Astrocyte (in vitro differentiated cells and primary cell): ENCODE measurements around the gene TIMM29. TPM values are rescaled to one million over a fixed set of nuclear protein-coding genes. Genes with fewer than 3 reads are reported as not detected.

Experiments used
- DNase-seq: peaks from one replicate; pipeline ENCODE4 v3.0.0-alpha.2; 2010; ENCODE audit warnings: low read depth
- FAIRE-seq: peaks from 2 replicates; lab custom pipeline; 2011; peaks lifted over from hg19 to GRCh38; lab: Jason Lieb, UNC
- H2AFZ ChIP-seq: 2 replicates; pipeline ENCODE4 v1.6.0; 2012; ENCODE audit warnings: low read depth, low read length, inconsistent platforms
- H3K27ac ChIP-seq: 2 replicates; pipeline ENCODE4 v1.5.1; 2011; ENCODE audit warnings: low read depth, low read length, inconsistent platforms
- H3K27me3 ChIP-seq: 2 replicates; pipeline ENCODE4 v1.6.0; 2011; ENCODE audit warnings: low read length, inconsistent platforms; ENCODE audit not compliant: insufficient read depth
- H3K36me3 ChIP-seq: 2 replicates; pipeline ENCODE4 v1.5.1; 2011; ENCODE audit warnings: low read length, inconsistent platforms; ENCODE audit not compliant: insufficient read depth
- H3K4me1 ChIP-seq: 2 replicates; pipeline ENCODE4 v1.5.1; 2011; ENCODE audit warnings: low read length, inconsistent platforms; ENCODE audit not compliant: insufficient read depth
- H3K4me2 ChIP-seq: 2 replicates; pipeline ENCODE4 v1.6.0; 2012; ENCODE audit warnings: low read length, inconsistent platforms
- H3K4me3 ChIP-seq: 2 replicates; pipeline ENCODE4 v1.5.1; 2011; ENCODE audit warnings: low read depth, mild to moderate bottlenecking, low read length, inconsistent platforms; ENCODE audit not compliant: insufficient read depth
- H3K79me2 ChIP-seq: 2 replicates; pipeline ENCODE4 v1.6.0; 2012; ENCODE audit warnings: mild to moderate bottlenecking, low read length, inconsistent platforms; ENCODE audit not compliant: insufficient read depth
- H3K9ac ChIP-seq: 2 replicates; pipeline ENCODE4 v1.6.0; 2012; ENCODE audit warnings: mild to moderate bottlenecking, low read length, inconsistent platforms
- H3K9me3 ChIP-seq: 2 replicates; pipeline ENCODE4 v1.5.1; 2012; ENCODE audit warnings: low read depth, mild to moderate bottlenecking, low read length, inconsistent platforms; ENCODE audit not compliant: insufficient read depth
- H4K20me1 ChIP-seq: 2 replicates; pipeline ENCODE4 v1.6.0; 2012; ENCODE audit warnings: low read length, inconsistent platforms; ENCODE audit not compliant: insufficient read depth
- H3K27ac Mint-ChIP-seq: one replicate; pipeline ENCODE4 v1.8.0; 2021; ENCODE audit warnings: mild to moderate bottlenecking, mixed read lengths; ENCODE audit not compliant: unreplicated experiment
- H3K27me3 Mint-ChIP-seq: one replicate; pipeline ENCODE4 v1.8.0; 2021; ENCODE audit warnings: low read depth, mixed read lengths; ENCODE audit not compliant: unreplicated experiment
- H3K36me3 Mint-ChIP-seq: one replicate; pipeline ENCODE4 v1.8.0; 2021; ENCODE audit warnings: low read depth, mixed read lengths; ENCODE audit not compliant: unreplicated experiment
- H3K4me1 Mint-ChIP-seq: one replicate; pipeline ENCODE4 v1.8.0; 2021; ENCODE audit warnings: low read depth, mixed read lengths; ENCODE audit not compliant: unreplicated experiment
- H3K4me3 Mint-ChIP-seq: one replicate; pipeline ENCODE4 v1.8.0; 2021; ENCODE audit warnings: mild to moderate bottlenecking, moderate library complexity, mixed read lengths; ENCODE audit not compliant: unreplicated experiment
- H3K9me3 Mint-ChIP-seq: one replicate; pipeline ENCODE4 v1.8.0; 2021; ENCODE audit warnings: mild to moderate bottlenecking, mixed read lengths; ENCODE audit not compliant: unreplicated experiment
- CTCF ChIP-seq: IDR thresholded peaks from 2 replicates; pipeline ENCODE4 v1.5.1; 2011; ENCODE audit warnings: low read depth, mild to moderate bottlenecking, inconsistent platforms, low read length, moderate library complexity; ENCODE audit not compliant: insufficient read depth
- EZH2 ChIP-seq: IDR thresholded peaks from 2 replicates; pipeline ENCODE4 v1.6.1; 2012; ENCODE audit warnings: mild to moderate bottlenecking, low read length, inconsistent platforms; ENCODE audit not compliant: insufficient read depth
- total RNA-seq: library from RNA; stranded (reverse); gene quantifications from 2 replicates; pipeline ENCODE4 v1.2.1, GENCODE V29; 2021

TIMM29 gene
- total RNA-seq, 1 donor from 2014 or later, result 28.9 TPM

DNA sequence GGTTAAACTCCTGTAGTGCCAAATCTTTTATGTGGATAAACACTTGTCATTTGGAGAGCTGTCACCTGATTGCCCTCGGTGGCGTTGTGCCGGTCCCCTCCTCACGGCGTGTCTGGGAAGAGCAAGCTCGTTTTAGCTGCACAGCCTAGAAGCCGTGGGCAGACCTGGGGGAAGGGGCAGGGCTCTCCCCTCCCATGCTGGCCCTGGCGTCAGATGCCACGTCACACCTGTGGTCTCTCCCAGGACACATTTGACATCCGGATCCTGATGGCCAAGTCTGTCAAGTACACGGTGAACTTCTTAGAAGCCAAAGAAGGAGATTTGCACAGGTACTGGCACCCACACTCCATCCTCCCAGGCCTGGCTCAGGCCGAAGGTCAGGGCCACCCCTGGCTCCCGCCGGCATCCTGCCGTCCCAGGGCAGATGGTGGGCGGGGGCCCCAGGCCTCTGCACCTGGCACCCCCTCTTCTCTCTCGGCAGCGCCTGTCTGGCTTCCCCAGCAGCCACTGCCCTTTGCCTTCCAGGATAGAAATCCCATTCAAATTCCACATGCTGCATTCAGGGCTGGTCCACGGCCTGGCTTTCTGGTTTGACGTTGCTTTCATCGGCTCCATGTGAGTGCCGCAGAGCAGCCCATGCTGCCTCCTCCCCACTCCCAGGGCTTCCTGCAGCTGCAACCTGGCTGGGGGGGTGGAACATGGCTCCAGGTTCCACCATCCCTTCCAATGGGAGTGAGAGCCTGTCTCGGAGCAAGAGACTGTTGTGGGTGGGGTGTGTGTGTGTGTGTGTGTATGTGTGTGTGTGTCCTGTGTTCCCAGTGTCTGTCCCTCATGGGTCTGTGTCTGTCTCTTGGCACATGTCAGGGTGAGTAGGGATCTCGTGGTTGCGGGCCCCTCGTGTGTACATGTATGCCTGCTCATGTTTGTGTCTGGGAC is 9.0 kb upstream of the TIMM29 start:
- Histone ChIP-seq H3K36me3 (peaks cover 11% of the 10 kb centered on the region), H3K4me2 (no peak overlapping the region), H2AFZ (no peak overlapping the region), H3K27ac (no peak overlapping the region), H3K79me2 (peaks cover 5% of the 10 kb centered on the region), H3K4me3 (no peak overlapping the region), H3K4me1 (peaks cover 14% of the 10 kb centered on the region), H3K9ac (no peak overlapping the region), H3K27me3 (no peaks in the 10 kb centered on the region), H4K20me1 (peaks cover 45% of the 10 kb centered on the region), H3K9me3 (no peaks in the 10 kb centered on the region)
- Mint-ChIP-seq H3K27ac (no peak overlapping the region), H3K4me1 (peaks cover 9% of the 10 kb centered on the region), H3K27me3 (no peaks in the 10 kb centered on the region), H3K9me3 (no peaks in the 10 kb centered on the region), H3K4me3 (no peak overlapping the region), H3K36me3 (peaks cover 3% of the 10 kb centered on the region)
- DNase-seq (no peak), FAIRE-seq (no peak)
- TF ChIP-seq CTCF, result no peak
- TF ChIP-seq EZH2, result no peak

DNA sequence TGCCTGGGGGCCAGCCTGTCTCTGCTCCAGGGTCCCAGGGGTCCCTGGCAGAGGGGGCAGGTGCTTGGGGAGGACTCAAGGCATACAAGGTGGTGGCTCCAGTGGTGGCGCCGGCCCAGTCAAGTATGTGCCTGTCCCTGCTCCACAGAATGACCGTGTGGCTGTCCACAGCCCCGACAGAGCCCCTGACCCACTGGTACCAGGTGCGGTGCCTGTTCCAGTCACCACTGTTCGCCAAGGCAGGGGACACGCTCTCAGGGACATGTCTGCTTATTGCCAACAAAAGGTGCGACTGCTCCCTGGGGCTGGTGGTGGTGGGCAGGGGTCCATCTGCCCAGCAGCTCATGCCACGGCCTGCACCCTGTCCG is 8.3 kb upstream of the TIMM29 start:
- TF ChIP-seq EZH2 (no peak), CTCF (no peak)
- Histone ChIP-seq H3K4me2 (no peak overlapping the region), H2AFZ (no peak overlapping the region), H3K36me3 (peaks cover 12% of the 10 kb centered on the region), H3K4me3 (no peak overlapping the region), H3K27ac (no peak overlapping the region), H3K4me1 (peaks cover 8% of the 10 kb centered on the region), H3K79me2 (peaks cover 6% of the 10 kb centered on the region), H3K27me3 (no peaks in the 10 kb centered on the region), H3K9ac (no peak overlapping the region), H3K9me3 (no peaks in the 10 kb centered on the region), H4K20me1 (peaks cover 41% of the 10 kb centered on the region)
- Mint-ChIP-seq H3K27me3 (no peaks in the 10 kb centered on the region), H3K36me3 (peaks cover 2% of the 10 kb centered on the region), H3K4me1 (peaks cover 9% of the 10 kb centered on the region), H3K9me3 (no peaks in the 10 kb centered on the region), H3K4me3 (no peak overlapping the region), H3K27ac (no peak overlapping the region)
- DNase-seq (no peak), FAIRE-seq (no peak)

- no peak overlapping the region for H3K4me3 Mint-ChIP-seq
- FAIRE-seq (no peak), DNase-seq (no peak)
- H4K20me1 ChIP-seq, result peaks cover 38% of the 10 kb centered on the region
- no peak overlapping the region for H3K4me2 ChIP-seq
- no peak overlapping the region for H2AFZ ChIP-seq
- no peaks in the 10 kb centered on the region for H3K27me3 ChIP-seq
- no peaks in the 10 kb centered on the region for H3K9me3 ChIP-seq
- H3K79me2 ChIP-seq, result peaks cover 6% of the 10 kb centered on the region
- peaks cover 6% of the 10 kb centered on the region for H3K4me1 Mint-ChIP-seq
- H3K4me1 ChIP-seq, result peaks cover 3% of the 10 kb centered on the region
- TF ChIP-seq EZH2 (no peak), CTCF (no peak)
- no peak overlapping the region for H3K4me3 ChIP-seq
- H3K27ac Mint-ChIP-seq, result no peak overlapping the region
- H3K36me3 Mint-ChIP-seq, result peaks cover 4% of the 10 kb centered on the region
- H3K36me3 ChIP-seq, result peaks cover 13% of the 10 kb centered on the region
- H3K27ac ChIP-seq, result no peak overlapping the region
- H3K9ac ChIP-seq, result no peak overlapping the region
- H3K27me3 Mint-ChIP-seq, result no peaks in the 10 kb centered on the region
- H3K9me3 Mint-ChIP-seq, result no peaks in the 10 kb centered on the region
Observed at GRCh38 chr19:10920781-10921180, 7.8 kb upstream of the TIMM29 start.
